NCI-H2227 (cell line): Measurements from ENCODE around the gene TPO.
"Not testable (repeated sequence)": the region's sequence is repeated elsewhere in the genome, so short reads cannot be mapped to it uniquely, and the experiment has no call there.

Experiments used
- DNase-seq: peaks from one replicate; lab custom pipeline; 2025; ENCODE audit not compliant: unreplicated experiment; lab: John Stamatoyannopoulos, UW

Gene TPO

GRCh38 chr2:1413156-1413710 is at the start of gene TPO:
TSS of gene TPO (plus strand) at chr2:1413463. CDS start at chr2:1414409, 946 bp downstream.
- DNase-seq, result no peak

DNA sequence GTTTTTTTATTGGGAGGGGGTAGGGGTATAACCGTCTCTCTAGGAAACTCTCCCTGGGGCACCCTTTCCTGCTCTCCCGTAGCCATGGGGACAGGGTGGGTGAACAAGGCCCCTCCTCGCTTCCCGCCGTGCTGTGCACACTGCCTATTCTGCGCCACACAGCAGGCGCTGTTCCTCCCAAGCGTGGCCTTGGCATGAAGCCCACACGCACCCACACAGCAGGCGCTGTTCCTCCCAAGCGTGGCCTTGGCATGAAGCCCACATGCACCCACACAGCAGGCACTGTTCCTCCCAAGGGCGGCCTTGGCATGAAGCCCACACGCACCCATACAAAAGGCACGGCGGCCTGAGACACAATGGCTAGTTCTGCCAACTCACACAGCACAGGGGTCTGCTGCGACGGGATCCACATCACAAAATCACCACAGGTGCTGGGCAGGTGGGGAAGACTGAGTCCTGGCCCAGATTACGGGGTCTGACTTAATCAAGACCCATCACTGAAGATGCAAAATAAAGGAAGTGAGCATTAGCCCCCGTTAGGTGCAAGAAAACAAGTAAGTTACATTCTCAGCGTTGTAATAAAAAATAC is 46.6 kb upstream of the TPO start:
- DNase-seq, result no peak

DNA sequence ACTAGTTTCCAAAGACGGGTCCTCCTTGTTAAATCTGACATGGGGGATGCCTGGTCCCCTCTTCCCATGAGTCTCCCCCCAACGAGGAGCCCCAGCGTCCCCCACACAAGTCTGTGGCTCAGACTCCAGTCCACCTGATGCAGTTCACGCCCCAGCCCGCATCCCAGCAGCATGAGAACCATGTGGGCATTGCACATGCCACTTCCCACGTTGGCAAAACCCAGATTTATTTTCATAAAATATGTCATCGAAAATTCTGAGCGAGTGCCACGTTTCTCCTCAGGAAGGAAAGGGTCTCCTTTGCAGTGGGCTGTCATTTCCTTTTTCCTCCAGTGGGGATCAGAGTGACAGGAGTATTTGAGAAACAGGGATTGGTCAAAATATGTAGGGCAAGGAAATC is 45.7 kb upstream of the TPO start:
- DNase-seq, result no peak

- no peak for DNase-seq
These were observed 43.4 kb upstream of the TPO start for GRCh38 chr2:1369905-1370304.

DNA sequence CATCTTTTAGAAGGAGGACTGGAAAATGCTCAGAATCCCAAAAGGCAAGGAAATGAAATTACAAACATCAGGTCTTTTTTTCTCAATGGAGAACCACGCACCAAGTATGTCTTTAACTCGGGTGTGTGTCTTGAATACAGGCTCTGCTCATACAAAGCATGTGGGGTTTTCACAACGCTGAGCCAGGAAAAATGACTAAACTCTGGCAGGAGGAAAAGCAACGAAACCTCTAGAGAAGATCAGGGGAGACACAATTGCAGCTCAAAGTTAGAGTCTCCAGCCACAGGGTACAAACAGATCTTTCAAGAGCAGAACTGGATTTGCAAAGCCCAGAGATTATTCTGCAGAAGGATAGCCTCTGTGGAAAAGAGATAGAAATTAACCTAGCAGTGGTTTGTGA is 42.8 kb upstream of the TPO start:
- no peak for DNase-seq

DNA sequence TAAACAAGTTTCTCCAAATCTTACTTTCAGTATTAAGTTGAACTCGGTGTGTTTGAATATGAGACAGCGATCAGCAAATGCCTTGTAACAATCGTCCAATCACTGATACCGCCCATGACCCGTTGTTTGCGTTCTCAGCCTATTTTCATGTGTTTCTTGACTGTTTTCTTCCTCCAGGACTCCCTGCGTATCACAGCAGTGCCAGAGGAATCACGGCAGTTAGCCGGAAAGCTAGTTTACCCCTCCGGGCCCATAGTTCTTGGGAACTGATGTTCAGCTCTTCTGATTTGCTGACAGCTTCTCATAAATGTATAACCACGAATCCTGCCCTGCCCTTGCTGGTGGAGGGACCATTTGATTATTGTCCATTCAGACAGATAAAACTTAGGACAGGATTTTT is 42.2 kb upstream of the TPO start:
- DNase-seq, result no peak

DNA sequence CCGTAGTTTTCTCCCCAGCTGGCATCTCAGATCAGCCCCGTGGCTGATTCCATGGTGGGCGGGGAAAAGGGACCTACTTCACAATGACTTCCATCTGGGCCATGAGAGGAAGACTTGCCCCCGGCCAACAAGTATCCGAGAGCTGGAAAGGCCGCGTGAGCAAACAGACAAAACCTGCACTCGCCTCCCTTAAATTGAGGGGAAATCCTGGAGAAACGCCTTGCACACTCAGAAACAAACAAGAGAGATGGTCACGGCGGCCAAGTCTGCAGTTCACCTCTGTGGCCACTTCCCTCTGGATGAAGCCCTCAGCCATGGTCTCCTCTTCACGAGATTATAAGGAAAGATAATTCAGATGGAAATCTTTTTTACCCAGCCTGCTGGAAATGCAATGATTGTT is 39.4 kb upstream of the TPO start:
- DNase-seq, result no peak

DNA sequence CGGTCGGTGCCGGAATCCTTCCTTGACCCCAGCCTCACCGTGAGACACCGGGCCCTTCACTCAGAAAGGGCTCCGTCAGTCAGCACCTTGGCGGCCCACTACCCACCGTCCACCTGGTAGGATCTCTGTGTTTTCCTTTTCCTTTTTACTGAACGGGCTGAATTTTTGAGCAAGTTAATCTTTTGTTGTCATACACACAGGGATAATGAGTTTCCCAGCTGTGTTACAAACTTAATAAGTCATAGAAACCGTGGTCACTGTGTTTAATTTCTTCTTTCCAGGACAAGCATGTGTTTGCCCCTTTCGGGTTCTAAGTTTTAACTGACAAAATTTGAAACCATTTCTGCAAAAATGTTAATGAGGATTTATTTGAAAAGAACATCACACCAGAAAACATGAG is 39.0 kb upstream of the TPO start:
- no peak for DNase-seq

DNA sequence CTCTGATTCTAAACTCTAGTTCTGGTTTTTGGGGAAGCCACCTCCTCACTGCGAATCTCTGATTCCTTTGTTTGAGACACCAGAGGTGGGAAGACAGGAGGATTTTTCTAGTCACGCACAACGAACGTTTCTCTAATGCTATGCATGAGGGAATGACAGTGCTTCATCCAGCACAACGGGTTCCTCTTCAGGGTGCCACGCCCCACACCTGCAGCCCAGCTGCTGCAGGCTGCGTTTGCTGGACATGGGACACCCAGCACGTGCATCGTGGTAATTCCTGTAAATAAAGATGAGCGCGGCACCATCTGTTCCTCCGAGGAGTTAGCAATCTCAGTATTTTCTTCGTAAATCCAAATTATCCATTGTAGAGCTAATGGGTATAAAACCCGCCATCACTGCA is 37.5 kb upstream of the TPO start:
- no peak for DNase-seq

DNA sequence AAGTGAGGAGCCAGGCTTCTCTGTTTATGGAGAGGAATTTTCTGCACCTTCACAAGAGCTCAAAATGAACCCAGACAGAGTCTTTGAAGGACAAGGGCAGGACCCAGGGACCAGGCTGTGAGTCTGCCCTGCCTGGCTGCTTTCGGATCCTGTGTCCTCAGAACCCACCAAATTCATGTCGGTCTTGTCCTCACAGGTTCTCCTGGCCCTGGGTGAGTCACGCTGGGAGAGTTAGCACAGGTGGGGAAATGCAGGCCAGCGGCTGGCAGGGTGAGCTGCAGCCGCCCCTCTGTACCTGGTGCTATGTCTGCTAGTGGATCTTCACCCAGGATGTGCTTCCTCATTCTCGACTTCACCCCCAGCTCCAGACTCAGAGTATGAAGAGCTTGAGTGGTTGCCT is 35.8 kb upstream of the TPO start:
- DNase-seq, result no peak

GRCh38 chr2:1378456-1379150 is 34.7 kb upstream of the TPO start:
- no peak for DNase-seq

GRCh38 chr2:1381644-1382043 is 31.6 kb upstream of the TPO start:
- DNase-seq, result no peak

- DNase-seq, result not testable (repeated sequence)
These were observed 25.1 kb upstream of the TPO start for GRCh38 chr2:1387954-1388725.

GRCh38 chr2:1390118-1390517 is 23.1 kb upstream of the TPO start:
- not testable (repeated sequence) for DNase-seq

GRCh38 chr2:1393321-1393720 is 19.9 kb upstream of the TPO start:
- DNase-seq, result no peak

- no peak for DNase-seq
These were observed 18.4 kb upstream of the TPO start for GRCh38 chr2:1394709-1395408.

- DNase-seq, result no peak
These were observed 15.9 kb upstream of the TPO start for GRCh38 chr2:1397350-1397749.

DNA sequence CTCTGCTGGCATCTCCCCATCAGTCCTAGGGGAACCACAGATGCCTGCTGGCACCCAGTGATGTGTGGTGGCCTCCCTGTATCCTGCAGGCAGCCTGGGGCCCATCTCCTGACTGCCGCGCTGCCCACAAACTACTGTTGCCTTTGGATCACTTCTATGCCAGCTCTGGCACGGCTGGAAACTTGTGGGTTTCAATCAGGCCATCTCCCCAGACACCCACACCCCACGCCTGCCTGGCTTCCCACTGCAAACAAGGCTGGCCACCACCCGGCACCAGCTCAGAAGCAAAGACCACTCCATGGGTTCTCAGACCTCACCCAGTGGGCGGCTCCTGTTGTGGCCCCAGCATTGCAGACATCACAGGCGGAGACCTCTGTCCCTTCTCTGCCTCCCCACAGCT is 15.1 kb upstream of the TPO start:
- DNase-seq, result no peak

DNA sequence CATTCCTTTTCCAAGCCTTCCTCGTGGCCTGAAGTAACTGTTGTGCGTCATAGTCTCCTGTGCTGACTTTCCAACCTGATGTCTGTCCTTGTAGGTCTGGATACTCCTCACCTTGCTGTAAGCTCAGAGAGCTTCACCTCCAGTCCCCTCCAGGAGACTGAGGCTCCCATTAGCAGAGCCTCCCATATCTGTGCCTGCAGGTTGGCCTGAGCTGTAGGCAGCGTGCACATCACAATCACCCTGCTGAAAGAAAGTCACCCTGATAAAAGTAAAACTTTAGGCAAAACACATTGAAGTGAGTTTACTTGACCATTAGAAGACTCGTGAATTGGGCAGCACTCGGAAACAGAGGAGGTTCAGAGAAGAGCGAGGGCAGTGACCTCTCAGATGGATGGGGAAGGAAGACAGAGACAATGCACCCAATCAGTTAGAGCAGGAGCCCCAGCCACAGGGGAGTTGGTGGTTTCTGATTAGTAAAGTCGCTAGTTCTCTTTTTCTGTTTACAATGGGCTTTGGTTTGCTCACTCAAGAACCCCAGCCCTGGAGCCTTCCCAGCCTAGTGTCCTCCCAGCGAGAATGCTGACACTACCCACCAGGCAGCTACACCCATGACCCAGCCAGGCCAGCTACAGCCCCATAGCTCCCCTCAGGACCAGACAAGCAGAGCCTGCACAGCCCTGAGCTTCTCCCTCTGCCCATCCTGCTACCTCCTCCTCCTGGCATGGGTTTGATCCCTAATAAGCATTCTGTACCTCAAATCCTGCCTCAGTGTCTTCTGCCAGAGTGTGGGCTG is 12.1 kb upstream of the TPO start:
- DNase-seq, result no peak

DNA sequence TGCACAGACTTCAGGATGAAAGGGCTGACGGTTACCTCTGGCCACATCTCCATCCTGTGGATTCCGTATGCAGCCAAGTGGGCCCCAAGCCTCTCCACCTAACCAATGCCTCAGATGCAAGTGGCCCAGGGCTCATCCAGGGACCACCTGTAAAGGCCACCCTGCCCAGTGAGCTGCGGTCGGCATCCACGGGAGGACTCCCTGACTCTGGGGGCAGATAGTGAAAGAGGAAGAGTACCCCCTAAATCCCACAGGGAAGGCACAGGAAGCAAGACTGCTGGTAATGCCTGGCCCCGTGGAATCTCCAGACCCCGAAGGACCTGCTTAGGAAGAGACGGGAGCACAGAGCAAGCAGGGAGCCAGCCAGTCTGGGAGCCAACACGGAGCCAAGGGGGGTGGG is 11.2 kb upstream of the TPO start:
- DNase-seq, result no peak

DNA sequence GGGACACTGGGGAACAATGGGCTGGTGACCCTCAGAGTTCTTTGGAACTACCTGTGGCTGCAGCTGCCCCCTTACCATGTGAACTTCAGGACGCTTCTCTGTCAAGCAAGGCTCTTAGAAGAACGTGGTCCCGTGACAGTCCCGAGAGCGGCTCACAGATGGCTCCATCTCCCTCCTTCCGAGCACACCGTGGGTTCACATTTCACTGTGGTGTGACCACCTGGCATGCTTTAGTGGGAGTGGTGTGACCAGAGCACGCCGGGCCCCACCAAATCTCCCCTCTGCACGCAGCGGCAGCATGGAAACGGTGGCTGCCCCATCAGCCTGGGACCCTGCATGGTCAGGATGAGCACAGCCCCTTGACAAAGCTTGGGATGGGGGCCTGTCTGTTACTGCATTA is 9.7 kb upstream of the TPO start:
- DNase-seq, result no peak
